Stimulated activated CD4-positive, alpha-beta T cell treated with anti-CD3 and anti-CD28 coated beads, Interleukin-4, amount 100 ng/mL, for 1 hour (primary cell): ENCODE results near the gene KCTD12.
A peak's percentile ranks its signal among the peaks of the same experiment; 100 is the strongest.

ENCODE experiments used
- DNase-seq: peaks from one replicate; pipeline ENCODE4 v3.0.0-alpha.2; 2020

The KCTD12 gene

GRCh38 chr13:76886005-76886291, 257 bp downstream of the KCTD12 start:
- DNase-seq, result no peak

DNA sequence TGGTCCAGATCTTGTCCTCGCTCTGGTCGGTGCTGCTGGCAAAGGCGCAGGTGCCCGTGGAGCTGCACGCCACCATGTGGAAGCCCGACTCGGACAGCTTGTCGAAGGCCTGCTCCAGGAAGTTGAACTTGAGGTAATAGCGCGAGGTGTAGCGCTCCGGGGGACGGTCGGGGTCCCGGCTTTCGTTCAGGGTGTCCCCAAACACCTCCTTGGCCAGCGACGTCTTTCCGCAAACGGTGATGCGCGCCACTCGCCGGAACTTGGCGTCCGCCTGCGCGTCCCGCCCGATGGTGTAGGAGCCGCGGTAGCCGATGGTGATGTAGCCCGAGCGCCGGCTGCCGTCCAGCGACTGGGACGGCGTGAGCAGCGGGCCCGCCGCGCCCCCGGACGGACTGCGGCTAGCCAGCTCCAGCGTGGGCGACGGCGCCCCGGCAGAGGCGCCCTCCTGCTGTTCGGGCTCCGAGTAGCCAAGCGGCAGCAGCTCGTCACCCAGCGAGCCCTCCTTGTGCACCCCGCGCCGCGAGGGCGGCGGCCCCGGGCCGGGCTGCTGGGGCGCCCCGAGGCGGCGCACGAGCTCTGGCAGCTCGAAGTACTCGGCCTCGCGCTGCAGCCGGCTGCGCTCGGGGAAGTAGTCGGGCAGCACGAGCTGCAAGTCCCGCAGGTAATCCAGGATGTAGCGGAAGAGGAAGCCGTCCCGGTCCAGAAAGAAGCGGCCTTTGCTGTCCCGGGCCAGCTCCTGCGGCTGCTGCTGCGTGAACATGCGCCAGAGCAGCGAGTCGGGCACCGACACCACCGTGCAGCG, 801 bp downstream of the KCTD12 start:
- DNase-seq, result peak; percentile 52

DNA sequence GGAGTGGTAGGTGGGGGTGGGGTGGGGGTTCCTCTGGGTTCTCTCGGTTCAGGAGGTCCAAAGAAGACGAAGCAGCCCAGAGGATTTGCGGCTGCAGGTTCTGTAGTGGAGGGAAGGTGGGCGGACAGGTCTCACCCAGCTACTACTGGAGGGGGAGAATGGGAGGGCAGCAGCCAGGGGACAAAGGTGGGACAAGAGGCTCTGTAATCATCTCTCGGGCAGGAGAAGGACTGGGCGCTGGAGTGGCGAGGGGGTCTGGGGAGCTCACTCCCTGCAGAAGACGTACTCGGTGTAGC, 1.4 kb downstream of the KCTD12 start:
- DNase-seq, result no peak

DNA sequence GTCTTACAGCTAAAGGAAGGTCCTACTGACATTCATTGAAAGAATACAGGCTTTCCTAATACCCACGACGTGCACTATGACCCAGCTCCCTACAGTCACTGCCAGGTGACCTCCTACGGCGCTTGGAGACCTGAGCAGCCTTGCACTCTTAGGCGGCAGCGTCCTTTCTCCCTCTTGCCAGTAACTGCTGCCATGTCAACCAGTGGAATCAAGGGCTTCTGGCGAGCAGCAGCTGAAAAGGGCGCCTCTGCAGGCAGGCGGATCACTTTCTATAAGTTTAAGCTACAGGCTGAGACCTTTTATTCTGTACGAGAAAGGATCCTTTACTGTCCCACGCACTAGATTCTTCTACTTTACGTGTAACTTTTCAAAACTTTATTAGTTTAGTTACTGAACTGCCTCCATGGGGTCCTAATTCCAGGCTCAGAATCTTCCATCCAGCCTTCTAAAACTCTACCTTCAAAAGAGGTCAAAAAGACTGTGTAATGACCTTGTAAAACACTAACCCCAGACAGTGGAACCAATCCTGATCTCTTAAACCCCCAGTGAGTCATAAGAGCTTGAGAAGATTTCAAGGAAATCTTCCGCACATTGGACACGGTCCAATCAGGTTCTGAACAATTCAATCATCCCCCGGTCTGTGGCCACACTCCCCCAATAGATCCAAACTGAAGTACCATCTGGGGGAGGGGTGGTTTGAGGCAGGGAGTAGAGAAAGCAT, 1.9 kb downstream of the KCTD12 start:
- DNase-seq, result peak; percentile 10

- no peak for DNase-seq
Observed at GRCh38 chr13:76883236-76883635, 3.0 kb downstream of the KCTD12 start.

DNA sequence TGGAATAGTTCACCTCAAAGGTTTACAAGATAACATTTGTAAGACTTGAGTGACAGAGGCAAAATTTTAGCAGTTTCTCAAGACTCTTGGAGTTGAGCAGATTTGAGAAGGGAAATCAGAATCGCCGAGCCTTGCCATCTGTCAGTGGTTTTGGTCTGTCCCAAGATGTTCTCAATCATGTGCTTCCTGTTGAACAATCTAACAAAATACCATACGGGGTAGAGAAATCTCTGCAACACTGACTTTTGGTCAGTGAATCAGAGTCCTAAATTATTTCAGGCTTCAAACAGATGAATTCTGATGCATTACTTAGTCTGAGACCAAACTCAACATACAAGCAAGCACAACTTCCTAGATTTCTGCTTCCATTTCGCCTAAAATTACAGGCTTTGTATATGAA, 3.8 kb downstream of the KCTD12 start:
- DNase-seq, result no peak

GRCh38 chr13:76879883-76880270, 6.3 kb downstream of the KCTD12 start:
- no peak for DNase-seq

DNA sequence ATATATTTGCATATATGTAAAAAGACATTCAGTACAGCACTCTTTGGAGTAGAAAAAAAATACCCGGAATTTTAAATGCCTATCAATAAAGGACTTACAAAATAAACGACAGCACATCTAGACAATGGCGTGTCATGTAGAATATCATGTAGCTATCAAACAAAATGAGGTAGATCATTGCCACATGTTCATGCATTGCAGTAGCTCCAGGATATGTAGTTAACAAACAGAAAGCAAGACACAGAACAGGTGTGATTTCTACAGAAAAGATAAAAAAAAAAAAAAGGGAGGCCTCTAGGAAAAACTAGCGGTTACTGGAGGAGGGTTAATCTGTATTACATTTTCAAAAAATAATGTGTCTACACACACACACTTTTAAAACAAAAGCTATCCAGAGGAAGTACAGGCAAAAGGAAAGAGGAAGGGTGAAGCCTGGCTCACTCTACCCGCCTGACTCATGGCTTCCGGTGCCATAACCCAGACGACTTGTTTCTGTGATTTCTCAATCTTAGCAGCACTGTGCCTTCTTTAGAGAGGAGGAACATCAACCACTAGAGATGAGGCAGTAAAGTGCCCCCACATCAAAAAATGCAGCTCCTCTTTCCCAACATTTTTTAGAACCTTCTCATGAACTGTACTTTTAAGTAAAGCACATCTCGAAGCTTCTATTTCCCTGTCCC, 6.9 kb downstream of the KCTD12 start:
- DNase-seq, result peak; percentile 55

- no peak for DNase-seq
Observed at GRCh38 chr13:76878043-76878442, 8.2 kb downstream of the KCTD12 start.

- no peak for DNase-seq
Observed at GRCh38 chr13:76875271-76875815, 10.9 kb downstream of the KCTD12 start.

DNA sequence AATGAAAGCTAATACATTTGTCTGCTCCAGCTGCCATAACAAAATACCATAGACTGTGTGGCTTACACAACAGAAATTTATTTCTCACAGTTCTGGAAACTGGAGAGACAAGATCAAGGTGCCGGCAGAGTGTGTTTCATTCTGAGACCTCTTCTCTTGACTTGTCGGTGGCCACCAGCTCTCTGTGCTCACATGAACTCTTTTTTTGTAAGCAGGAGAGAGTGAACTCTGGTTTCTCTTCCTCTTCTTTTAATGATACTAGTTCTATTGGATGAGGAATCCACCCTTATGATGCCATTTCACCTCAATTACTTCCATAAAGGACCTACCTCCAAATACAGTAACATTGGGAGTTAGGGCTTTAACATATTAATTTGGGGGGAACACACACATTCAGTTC, 11.7 kb downstream of the KCTD12 start:
- DNase-seq, result no peak

GRCh38 chr13:76873445-76873844, 12.8 kb downstream of the KCTD12 start:
- DNase-seq, result no peak

- no peak for DNase-seq
Observed at GRCh38 chr13:76872675-76873074, 13.5 kb downstream of the KCTD12 start.

DNA sequence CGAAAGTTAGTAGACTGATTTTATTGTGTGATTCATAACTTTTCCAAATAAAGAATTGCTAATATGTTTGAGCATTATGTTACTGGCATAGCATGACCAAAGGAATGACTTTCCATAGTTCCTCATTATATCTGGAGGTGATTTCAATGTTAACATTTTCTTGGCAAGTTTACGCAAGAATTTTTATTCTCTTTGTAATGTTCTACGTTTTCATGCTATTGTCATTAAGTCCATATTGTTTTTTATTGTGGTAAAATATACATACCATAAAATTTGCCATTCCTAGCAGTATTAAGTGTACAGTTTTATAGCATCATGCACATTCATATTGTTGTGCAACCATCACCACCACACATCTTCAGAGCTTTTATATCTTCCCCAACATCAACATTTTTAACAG, 14.8 kb downstream of the KCTD12 start:
- no peak for DNase-seq

DNA sequence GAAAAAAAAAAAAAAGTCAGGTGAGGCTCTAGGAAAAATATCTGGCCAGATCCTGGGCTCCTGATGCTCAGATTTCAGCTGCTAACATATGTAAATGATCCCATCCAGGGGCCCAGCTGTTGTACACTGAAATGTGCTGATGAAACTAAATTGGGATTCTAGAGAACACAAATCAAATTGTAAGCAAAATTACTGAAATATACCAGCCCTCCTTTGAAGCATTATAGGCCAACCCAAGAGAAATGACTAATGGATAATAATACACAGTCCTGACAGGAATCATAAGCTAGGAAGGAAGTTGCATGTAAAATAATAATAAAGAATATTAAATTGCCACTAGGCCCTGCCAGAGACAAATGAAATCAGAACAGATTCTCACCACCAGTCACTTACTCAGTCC, 17.8 kb downstream of the KCTD12 start:
- no peak for DNase-seq

GRCh38 chr13:76865996-76866503, 20.2 kb downstream of the KCTD12 start:
- DNase-seq, result no peak

GRCh38 chr13:76865109-76865508, 21.1 kb downstream of the KCTD12 start:
- DNase-seq, result no peak

GRCh38 chr13:76864259-76864658, 21.9 kb downstream of the KCTD12 start:
- DNase-seq, result no peak

DNA sequence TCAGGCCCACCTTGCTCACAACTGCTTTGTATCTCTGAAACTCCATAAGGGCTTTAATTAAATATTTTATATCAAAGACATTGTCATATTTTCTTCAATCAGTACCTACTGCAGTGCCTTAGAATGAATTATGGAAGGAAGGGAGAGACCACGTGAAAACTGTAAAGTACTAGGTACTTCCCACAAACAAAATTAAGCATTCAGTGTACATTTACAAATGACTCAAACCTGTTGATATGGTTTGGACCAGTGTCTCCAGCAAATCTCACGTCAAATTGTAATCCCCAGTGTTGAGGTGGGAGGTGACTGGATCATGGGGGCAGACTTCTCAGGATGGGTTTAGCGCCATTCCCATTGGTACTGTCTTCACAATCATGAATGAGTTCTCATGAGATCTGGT, 23.2 kb downstream of the KCTD12 start:
- no peak for DNase-seq

GRCh38 chr13:76861859-76862258, 24.3 kb downstream of the KCTD12 start:
- DNase-seq, result no peak

- DNase-seq, result no peak
Observed at GRCh38 chr13:76860706-76861105, 25.5 kb downstream of the KCTD12 start.

DNA sequence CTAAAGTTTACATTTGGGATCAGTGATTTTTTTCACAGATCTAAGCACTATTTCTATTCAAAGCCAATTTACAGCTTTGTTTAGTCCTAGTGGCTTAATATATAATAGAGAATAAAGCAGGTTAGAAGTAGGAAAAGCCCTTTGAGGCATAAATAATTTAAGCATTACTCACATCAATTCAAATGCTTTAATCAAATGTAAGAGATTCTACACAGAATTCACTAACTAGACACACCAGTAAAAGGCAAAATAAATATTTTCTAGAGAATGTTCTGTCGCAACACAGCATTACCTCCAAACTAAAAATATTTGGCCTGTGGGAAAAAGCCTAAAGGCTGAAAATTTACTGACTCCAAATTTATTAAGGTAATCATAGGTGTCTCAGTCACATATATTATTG, 31.3 kb downstream of the KCTD12 start:
- DNase-seq, result no peak

DNA sequence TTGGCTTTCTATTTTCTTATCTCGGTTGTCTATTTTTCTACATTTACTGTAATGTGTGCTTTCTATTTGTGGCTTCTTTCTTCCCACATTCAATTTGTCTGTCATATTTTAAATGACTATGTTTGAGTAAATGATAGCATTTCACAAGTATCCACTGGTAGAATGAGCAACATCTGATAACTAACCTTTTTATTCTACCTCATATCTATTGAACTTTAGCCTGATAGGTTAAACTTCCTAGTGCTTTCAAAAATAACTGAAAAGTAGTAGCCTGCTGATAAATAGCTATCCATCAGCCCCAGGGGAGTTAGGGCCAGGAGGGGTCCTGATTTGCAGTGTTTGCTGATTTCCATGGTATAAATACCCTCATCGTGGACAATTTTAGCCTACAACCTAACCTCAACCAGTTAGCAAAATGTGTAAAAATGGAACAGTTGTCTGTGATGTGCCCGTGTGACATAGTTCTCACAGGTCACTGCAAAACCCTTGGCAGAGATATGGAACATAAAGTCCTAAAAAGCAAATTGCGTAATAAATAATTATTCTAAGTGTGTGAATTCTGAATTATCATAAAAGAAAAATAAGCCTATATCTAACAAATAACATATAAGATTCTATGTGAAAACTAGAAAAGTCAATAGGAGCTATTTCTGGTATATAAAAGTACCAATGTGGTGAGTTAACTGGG, 32.1 kb downstream of the KCTD12 start:
- DNase-seq, result no peak
